ENCODE measurements around the gene DIP2C. TPM values are rescaled to one million over a fixed set of nuclear protein-coding genes. Genes with fewer than 3 reads are reported as not detected.

The DIP2C gene
- total RNA-seq, 6 experiments from 2014 or later = 23.2 to 28.9 (median 26.3) TPM

GRCh38 chr10:667602-668143 is 21.8 kb downstream of the DIP2C start:
- peaks cover 10% of the 10 kb centered on the region for H3K36me3 Mint-ChIP-seq (ENCODE audit: low read depth)
- no peak overlapping the region for H3K27ac Mint-ChIP-seq
- no peak overlapping the region for H3K4me3 Mint-ChIP-seq
- peaks cover 3% of the 10 kb centered on the region for H3K4me1 Mint-ChIP-seq (ENCODE audit: low read depth)
- no peak for TF ChIP-seq CTCF (IDR thresholded peaks at IDR 0.05)
- no peaks in the 10 kb centered on the region; the same call in 1 of the 2 replicates for H3K27me3 Mint-ChIP-seq (ENCODE audit: insufficient read depth)
- no peak for DNase-seq
- peaks cover 9% of the 10 kb centered on the region for H3K9me3 Mint-ChIP-seq

GRCh38 chr10:667096-667495 is 22.4 kb downstream of the DIP2C start:
- H3K9me3 Mint-ChIP-seq = peaks cover 8% of the 10 kb centered on the region
- peaks cover 9% of the 10 kb centered on the region for H3K4me1 Mint-ChIP-seq (ENCODE audit: low read depth)
- DNase-seq = no peak
- no peaks in the 10 kb centered on the region; the same call in 1 of the 2 replicates for H3K27me3 Mint-ChIP-seq (ENCODE audit: insufficient read depth)
- no peak overlapping the region for H3K4me3 Mint-ChIP-seq
- no peak for TF ChIP-seq CTCF (IDR thresholded peaks at IDR 0.05)
- peaks cover 9% of the 10 kb centered on the region for H3K36me3 Mint-ChIP-seq (ENCODE audit: low read depth)
- no peak overlapping the region for H3K27ac Mint-ChIP-seq

- H3K4me3 Mint-ChIP-seq = no peak overlapping the region
- H3K36me3 Mint-ChIP-seq (ENCODE audit: low read depth) = 0 out of 2 replicates have a peak, but pooled peaks cover 5% of the 10 kb centered on the region
- H3K4me1 Mint-ChIP-seq (ENCODE audit: low read depth) = peaks cover 16% of the 10 kb centered on the region
- TF ChIP-seq CTCF (IDR thresholded peaks at IDR 0.05) = no peak
- H3K9me3 Mint-ChIP-seq = peaks cover 4% of the 10 kb centered on the region; the same call in 1 of the 2 replicates
- no peaks in the 10 kb centered on the region; the same call in 1 of the 2 replicates for H3K27me3 Mint-ChIP-seq (ENCODE audit: insufficient read depth)
- H3K27ac Mint-ChIP-seq = no peak overlapping the region
- no peak for DNase-seq
These were observed 23.0 kb downstream of the DIP2C start for GRCh38 chr10:666237-667012.

- Mint-ChIP-seq H3K4me1 (ENCODE audit: low read depth) (peaks cover 24% of the 10 kb centered on the region), H3K36me3 (ENCODE audit: low read depth) (no peaks in the 10 kb centered on the region), H3K4me3 (no peak overlapping the region), H3K27me3 (ENCODE audit: insufficient read depth) (no peaks in the 10 kb centered on the region; the same call in 1 of the 2 replicates), H3K27ac (no peak overlapping the region), H3K9me3 (no peaks in the 10 kb centered on the region)
- no peak for DNase-seq
- TF ChIP-seq CTCF (IDR thresholded peaks at IDR 0.05) = no peak
These were observed 23.8 kb downstream of the DIP2C start for GRCh38 chr10:665579-666091.

- Mint-ChIP-seq H3K4me1 (ENCODE audit: low read depth) (peaks cover 31% of the 10 kb centered on the region), H3K36me3 (ENCODE audit: low read depth) (no peaks in the 10 kb centered on the region), H3K27ac (no peak overlapping the region), H3K4me3 (no peak overlapping the region), H3K27me3 (ENCODE audit: insufficient read depth) (no peaks in the 10 kb centered on the region; the same call in 1 of the 2 replicates), H3K9me3 (no peaks in the 10 kb centered on the region)
- no peak for TF ChIP-seq CTCF (IDR thresholded peaks at IDR 0.05)
- no peak for DNase-seq
These were observed 24.6 kb downstream of the DIP2C start for GRCh38 chr10:664893-665292.

All from HFFc6 (cell line).